ENCODE data around the gene SDS.

SDS gene

GRCh38 chr12:113425960-113426453, 22.3 kb upstream of the SDS start:
- no peak for DNase-seq (ENCODE audit: low spot score)

- peak; percentile 84 for DNase-seq (ENCODE audit: low spot score)
These were observed 21.5 kb upstream of the SDS start for GRCh38 chr12:113424915-113425823.

- DNase-seq (ENCODE audit: low spot score), result no peak
These were observed 20.8 kb upstream of the SDS start for GRCh38 chr12:113424456-113424855.

GRCh38 chr12:113422886-113423669, 19.4 kb upstream of the SDS start:
- no peak for DNase-seq (ENCODE audit: low spot score)

- DNase-seq (ENCODE audit: low spot score), result peak; percentile 83
These were observed 18.6 kb upstream of the SDS start, which contains the start of gene SDSL for GRCh38 chr12:113422030-113422885. SDSL (plus strand) TSS chr12:113422380; CDS start chr12:113427983, 5,603 bp downstream.

- DNase-seq (ENCODE audit: low spot score), result no peak
These were observed 17.4 kb upstream of the SDS start for GRCh38 chr12:113420996-113421595.

- DNase-seq (ENCODE audit: low spot score), result no peak
These were observed 14.7 kb upstream of the SDS start for GRCh38 chr12:113418213-113418879.

GRCh38 chr12:113416091-113416754, 12.5 kb upstream of the SDS start:
- no peak for DNase-seq (ENCODE audit: low spot score)

GRCh38 chr12:113414519-113415038, 10.9 kb upstream of the SDS start:
- DNase-seq (ENCODE audit: low spot score), result no peak

- DNase-seq (ENCODE audit: low spot score), result no peak
These were observed 9.8 kb upstream of the SDS start for GRCh38 chr12:113413488-113413939.

GRCh38 chr12:113409462-113410124, 5.9 kb upstream of the SDS start:
- no peak for DNase-seq (ENCODE audit: low spot score)

GRCh38 chr12:113408756-113409298, 5.1 kb upstream of the SDS start:
- DNase-seq (ENCODE audit: low spot score), result no peak

GRCh38 chr12:113407931-113408600, 4.4 kb upstream of the SDS start:
- DNase-seq (ENCODE audit: low spot score), result no peak

- no peak for DNase-seq (ENCODE audit: low spot score)
These were observed 2.0 kb upstream of the SDS start for GRCh38 chr12:113405694-113406093.

- DNase-seq (ENCODE audit: low spot score), result no peak
These were observed 964 bp downstream of the SDS start for GRCh38 chr12:113402586-113403260.

- DNase-seq (ENCODE audit: low spot score), result no peak
These were observed 2.4 kb downstream of the SDS start for GRCh38 chr12:113401066-113402000.

GRCh38 chr12:113400362-113400761, 3.3 kb downstream of the SDS start:
- DNase-seq (ENCODE audit: low spot score), result no peak
